Measurements from ENCODE around the gene AZU1. TPM values are rescaled to one million over a fixed set of nuclear protein-coding genes. Genes with fewer than 3 reads are reported as not detected.
A peak's percentile ranks its signal among the peaks of the same experiment; 100 is the strongest.

The AZU1 gene
- total and polyA plus RNA-seq, 7 donors = 0.69 TPM; not detected in 6

DNA sequence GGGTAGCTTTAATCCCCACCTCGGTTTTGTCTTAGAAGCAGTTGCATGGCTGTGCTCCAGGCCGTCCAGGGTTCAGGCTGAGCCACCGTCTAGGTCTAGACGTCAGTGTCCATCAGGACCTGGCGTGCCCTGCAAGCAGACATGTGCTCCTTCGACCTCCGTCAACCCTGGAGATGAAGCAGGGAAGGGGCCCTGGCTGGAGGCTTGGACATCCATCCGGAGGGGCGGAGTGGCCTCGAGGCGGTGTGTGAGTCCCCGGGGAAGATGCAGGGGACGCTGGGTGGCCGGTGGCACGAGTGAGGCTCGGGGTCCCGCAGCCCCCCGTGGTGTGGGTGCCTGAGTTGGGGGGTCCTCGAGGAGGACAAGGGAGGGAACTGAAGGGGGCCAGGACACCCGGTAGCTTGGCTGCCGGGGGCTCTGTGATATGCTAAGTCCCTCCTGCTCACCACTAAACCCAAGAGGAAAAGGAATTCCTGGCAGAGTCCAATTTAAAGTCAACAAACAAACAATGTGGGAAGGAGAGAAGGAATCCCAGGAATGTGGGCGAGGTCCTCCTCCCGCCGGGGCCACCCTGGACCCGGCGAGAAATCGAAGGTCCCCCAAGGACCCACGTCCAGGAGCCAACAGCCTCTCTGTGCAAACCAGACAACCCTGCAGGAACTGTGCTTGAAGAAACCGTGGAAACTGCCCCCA lies 45.3 kb upstream of the AZU1 start:
- ATAC-seq (peak in 2 of 4 donors; percentile 46 to 59), DNase-seq (peak in 1 of 2 donors; percentile 12)
- Histone ChIP-seq H3K27ac (peak overlapping the region; percentile 9), H3K27me3 (ENCODE audit: insufficient read depth in 3 of 3, low read length in 2 of 3) (peaks cover 0 to 17% (median 11%) of the 10 kb centered on the region in 3 donors), H3K4me1 (no peaks in the 10 kb centered on the region), H3K9me3 (no peaks in the 10 kb centered on the region), H3K4me3 (peak overlapping the region; percentile 39), H3K36me3 (ENCODE audit: insufficient read depth in 1 of 2, low read depth in 1 of 2) (no peaks in the 10 kb centered on the region)
- 14 to 26% (median 22%) methylated on average over 29 of the region's 29 CpGs for WGBS, 3 donors
- TF ChIP-seq, protein P1, sequence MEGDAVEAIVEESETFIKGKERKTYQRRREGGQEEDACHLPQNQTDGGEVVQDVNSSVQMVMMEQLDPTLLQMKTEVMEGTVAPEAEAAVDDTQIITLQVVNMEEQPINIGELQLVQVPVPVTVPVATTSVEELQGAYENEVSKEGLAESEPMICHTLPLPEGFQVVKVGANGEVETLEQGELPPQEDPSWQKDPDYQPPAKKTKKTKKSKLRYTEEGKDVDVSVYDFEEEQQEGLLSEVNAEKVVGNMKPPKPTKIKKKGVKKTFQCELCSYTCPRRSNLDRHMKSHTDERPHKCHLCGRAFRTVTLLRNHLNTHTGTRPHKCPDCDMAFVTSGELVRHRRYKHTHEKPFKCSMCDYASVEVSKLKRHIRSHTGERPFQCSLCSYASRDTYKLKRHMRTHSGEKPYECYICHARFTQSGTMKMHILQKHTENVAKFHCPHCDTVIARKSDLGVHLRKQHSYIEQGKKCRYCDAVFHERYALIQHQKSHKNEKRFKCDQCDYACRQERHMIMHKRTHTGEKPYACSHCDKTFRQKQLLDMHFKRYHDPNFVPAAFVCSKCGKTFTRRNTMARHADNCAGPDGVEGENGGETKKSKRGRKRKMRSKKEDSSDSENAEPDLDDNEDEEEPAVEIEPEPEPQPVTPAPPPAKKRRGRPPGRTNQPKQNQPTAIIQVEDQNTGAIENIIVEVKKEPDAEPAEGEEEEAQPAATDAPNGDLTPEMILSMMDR (IDR thresholded peaks at IDR 0.05) = no peak
- intact Hi-C loops (cut with DNase I) = no loop called here

DNA sequence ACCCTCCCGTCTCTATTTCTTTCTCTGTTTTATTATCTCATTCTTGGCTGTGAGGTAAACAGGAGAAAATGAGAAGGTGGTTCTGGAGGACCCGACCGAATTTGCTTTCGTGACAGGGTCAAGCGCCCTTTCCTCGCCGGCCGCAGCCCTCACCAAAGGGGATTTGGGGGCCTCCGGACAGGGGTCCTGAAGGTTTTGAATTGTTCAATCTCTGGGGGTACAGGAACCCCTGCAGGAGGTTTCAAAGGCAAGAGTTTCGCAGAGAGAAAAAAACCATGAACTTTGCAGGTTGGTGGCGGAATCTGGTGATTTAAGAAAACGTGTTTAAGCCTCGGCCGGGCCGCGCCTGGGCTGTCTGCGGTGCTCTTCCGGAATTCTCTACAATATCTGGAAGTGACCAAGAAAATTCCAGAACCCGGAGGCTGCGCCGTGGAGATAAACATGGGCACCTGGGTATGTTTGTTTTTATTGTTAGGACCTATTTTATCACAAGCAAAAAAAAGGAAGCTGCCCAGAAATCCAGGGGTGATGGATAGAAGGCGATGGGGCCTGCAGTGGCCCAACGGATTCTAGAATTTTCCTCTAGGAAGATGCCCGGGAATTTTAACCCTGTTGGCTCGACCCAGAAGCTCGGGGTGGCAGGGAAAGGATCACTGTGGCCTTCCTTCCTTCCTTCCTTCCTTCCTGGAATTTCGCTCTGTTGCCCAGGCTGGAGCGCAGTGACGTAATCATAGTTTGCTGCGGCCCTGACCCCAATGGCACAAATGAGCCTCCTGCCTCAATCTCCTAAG lies 44.6 kb upstream of the AZU1 start:
- intact Hi-C loops (cut with DNase I) = no loop called here
- WGBS, 3 donors = 54 to 73% (median 71%) methylated on average over 30 of the region's 30 CpGs
- Histone ChIP-seq H3K27me3 (ENCODE audit: insufficient read depth in 3 of 3, low read length in 2 of 3) (peaks cover 0 to 17% (median 9%) of the 10 kb centered on the region in 3 donors), H3K9me3 (no peaks in the 10 kb centered on the region), H3K4me3 (peak overlapping the region; percentile 39), H3K36me3 (ENCODE audit: insufficient read depth in 1 of 2, low read depth in 1 of 2) (no peaks in the 10 kb centered on the region), H3K27ac (peak overlapping the region; percentile 46), H3K4me1 (no peaks in the 10 kb centered on the region)
- TF ChIP-seq, protein P1 (IDR thresholded peaks at IDR 0.05) = no peak
- DNase-seq (peak in 1 of 2 donors; percentile 12), ATAC-seq (peak in 1 of 4 donors; percentile 41)

DNA sequence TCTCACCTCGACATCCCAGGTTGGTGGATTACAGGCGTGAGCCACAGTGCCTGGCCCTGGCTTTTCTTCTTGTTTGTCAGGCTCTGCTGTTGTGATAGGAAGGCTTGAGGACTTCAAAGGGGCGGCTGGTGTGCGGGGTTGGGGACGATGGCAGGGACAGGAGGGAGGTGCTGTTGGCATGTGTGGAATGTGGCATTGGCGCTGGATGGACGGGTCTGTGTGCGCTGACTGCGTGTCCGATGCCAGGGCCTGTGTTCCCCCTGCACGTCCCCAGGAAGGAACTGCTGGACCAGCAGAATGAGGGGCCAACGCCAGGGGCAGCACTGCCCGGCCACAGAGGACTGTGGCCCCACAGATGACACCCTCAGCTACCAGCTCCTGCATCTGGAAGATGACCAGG lies 43.1 kb upstream of the AZU1 start:
- peaks cover 0 to 17% (median 8%) of the 10 kb centered on the region in 3 donors for H3K27me3 ChIP-seq (ENCODE audit: insufficient read depth in 3 of 3, low read length in 2 of 3)
- intact Hi-C loops (cut with DNase I) = no loop called here
- no peak overlapping the region for H3K4me3 ChIP-seq
- H3K36me3 ChIP-seq (ENCODE audit: insufficient read depth in 1 of 2, low read depth in 1 of 2) = no peaks in the 10 kb centered on the region
- no peak overlapping the region for H3K27ac ChIP-seq
- TF ChIP-seq, protein P1 (IDR thresholded peaks at IDR 0.05) = no peak
- DNase-seq = no peak
- no peaks in the 10 kb centered on the region for H3K4me1 ChIP-seq
- 36 to 48% (median 37%) methylated on average over 13 of the region's 13 CpGs for WGBS, 3 donors
- no peaks in the 10 kb centered on the region for H3K9me3 ChIP-seq
- no peak for ATAC-seq

DNA sequence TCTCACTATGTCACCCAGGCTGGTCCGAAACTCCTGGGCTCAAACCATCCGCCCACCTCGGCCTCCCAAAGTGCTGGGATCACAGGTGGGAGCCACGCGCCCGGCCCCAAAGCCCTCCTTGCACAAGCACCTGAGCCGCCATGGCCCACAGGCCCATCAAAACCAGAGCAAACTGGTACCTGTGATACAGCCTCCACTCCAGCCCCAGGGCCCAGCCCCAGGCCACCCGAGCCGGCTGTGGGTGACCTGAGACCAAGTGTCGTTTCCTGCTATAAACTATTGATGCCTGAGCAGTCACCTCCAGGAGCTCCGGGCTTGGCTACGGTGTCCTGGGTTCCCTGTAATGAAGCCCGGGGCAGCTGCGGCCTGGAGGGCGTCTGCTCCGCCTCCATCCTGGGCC lies 40.1 kb upstream of the AZU1 start:
- 84 to 88% (median 87%) methylated on average over 16 of the region's 16 CpGs for WGBS, 3 donors
- H3K4me3 ChIP-seq = no peak overlapping the region
- no peaks in the 10 kb centered on the region for H3K4me1 ChIP-seq
- DNase-seq (peak in 1 of 2 donors; percentile 10), ATAC-seq (no peak)
- intact Hi-C loops (cut with DNase I) = no loop called here
- no peaks in the 10 kb centered on the region for H3K36me3 ChIP-seq (ENCODE audit: insufficient read depth in 1 of 2, low read depth in 1 of 2)
- no peak overlapping the region for H3K27ac ChIP-seq
- no peaks in the 10 kb centered on the region for H3K9me3 ChIP-seq
- TF ChIP-seq, protein P1 (IDR thresholded peaks at IDR 0.05) = no peak
- H3K27me3 ChIP-seq (ENCODE audit: insufficient read depth in 3 of 3, low read length in 2 of 3) = peaks cover 0 to 3% (median 2%) of the 10 kb centered on the region in 3 donors
